OCI-M2 (cell line): ENCODE data around the gene AOAH.
"Not testable (repeated sequence)": the region's sequence is repeated elsewhere in the genome, so short reads cannot be mapped to it uniquely, and the experiment has no call there.

ENCODE experiments used
- DNase-seq: peaks from one replicate; lab custom pipeline; 2025; ENCODE audit not compliant: unreplicated experiment; lab: John Stamatoyannopoulos, UW

The AOAH gene

DNA sequence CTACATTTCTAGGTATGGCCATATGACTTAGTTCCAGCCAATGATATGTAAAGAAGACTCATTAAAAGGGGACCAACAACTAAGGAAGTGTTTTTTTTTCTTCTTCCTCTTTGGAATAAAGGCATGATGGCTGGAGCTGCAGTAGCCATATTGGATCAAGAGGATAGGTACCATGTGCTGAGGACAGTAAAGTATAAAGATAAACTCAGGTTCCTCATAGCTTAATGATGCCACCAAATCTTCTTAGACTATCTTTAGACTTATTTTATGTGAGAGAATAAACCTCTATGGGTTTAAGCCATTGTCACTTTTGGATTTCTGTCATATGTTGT, 249.3 kb downstream of the AOAH start:
- DNase-seq, result no peak

DNA sequence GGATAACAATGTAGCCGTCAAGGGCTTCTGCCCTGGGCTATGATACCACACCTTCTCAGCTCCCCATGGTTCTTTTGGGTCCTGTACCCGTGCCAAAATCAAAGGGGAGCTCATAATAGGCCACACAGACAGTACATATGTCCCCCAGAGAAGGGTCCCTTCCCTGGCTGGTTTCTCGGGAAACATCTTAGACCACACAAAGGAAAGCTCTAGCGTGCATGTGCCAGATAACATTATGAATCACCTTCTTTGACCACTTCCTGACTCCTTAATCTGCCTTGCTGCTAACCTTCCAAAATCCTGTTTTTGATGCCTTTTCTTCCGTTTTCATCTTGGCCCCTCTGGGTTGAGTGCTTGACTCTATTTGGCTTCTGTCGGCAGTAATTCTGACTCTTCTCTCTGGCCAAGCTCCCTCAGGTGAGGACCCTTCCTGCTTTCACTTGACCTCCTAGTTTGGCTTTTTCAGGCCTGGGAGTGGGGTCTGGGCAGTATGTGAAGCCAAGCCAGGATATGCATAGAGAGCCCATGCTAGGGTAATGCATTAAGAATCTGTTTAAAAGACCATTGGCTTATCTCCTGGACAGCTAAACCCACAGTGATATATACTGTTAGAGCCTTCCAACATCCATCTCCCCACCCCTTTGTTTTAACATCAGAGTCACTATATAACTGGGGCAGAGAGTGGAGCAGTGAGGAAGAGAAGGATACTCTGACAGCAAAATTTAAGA, 249.8 kb downstream of the AOAH start:
- DNase-seq, result peak; percentile 65

- DNase-seq, result peak; percentile 39
Observed at GRCh38 chr7:36473454-36474282, 250.6 kb downstream of the AOAH start.

- no peak for DNase-seq
Observed at GRCh38 chr7:36472141-36472729, 252.1 kb downstream of the AOAH start.

- DNase-seq, result no peak
Observed at GRCh38 chr7:36469236-36469635, 255.1 kb downstream of the AOAH start.

GRCh38 chr7:36468370-36469101, 255.8 kb downstream of the AOAH start:
- no peak for DNase-seq

- not testable (repeated sequence) for DNase-seq
Observed at GRCh38 chr7:36466001-36466400, 258.3 kb downstream of the AOAH start.

DNA sequence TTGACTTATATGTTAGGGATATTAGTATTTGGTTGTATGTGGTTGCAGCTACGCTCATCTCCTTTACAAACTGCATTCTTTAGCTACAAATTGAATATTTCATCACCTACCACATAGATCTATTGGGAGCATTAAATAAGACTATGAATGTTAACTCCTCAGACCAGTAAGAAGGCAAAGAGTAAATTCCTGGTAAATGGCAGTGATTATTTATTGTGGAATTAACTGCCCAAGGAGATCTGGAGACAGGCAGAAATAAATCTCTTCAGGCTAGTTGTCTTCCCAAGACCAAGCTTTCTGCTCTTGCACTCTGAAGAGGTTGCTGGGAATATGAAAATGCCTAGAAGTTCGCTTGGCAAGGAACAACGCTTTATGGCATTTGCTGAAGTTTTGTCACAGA, 260.0 kb downstream of the AOAH start:
- no peak for DNase-seq
